M059J (cell line): Measurements from ENCODE around the gene AHCYL2. TPM values are rescaled to one million over a fixed set of nuclear protein-coding genes. Genes with fewer than 3 reads are reported as not detected.
"Not testable (repeated sequence)": the region's sequence is repeated elsewhere in the genome, so short reads cannot be mapped to it uniquely, and the experiment has no call there.

Experiments
- DNase-seq: peaks from one replicate; pipeline ENCODE4 v3.0.0-alpha.2; 2012; ENCODE audit warnings: low read depth
- total RNA-seq: library from RNA; depleted of rRNA; stranded (reverse); fragments of >200 nt; shearing (Covaris generic); gene quantifications from 2 replicates; pipeline ENCODE4 v1.2.3, GENCODE V29; 2014

The AHCYL2 gene
- total RNA-seq, 1 experiment from 2014 or later = 8.2 TPM

DNA sequence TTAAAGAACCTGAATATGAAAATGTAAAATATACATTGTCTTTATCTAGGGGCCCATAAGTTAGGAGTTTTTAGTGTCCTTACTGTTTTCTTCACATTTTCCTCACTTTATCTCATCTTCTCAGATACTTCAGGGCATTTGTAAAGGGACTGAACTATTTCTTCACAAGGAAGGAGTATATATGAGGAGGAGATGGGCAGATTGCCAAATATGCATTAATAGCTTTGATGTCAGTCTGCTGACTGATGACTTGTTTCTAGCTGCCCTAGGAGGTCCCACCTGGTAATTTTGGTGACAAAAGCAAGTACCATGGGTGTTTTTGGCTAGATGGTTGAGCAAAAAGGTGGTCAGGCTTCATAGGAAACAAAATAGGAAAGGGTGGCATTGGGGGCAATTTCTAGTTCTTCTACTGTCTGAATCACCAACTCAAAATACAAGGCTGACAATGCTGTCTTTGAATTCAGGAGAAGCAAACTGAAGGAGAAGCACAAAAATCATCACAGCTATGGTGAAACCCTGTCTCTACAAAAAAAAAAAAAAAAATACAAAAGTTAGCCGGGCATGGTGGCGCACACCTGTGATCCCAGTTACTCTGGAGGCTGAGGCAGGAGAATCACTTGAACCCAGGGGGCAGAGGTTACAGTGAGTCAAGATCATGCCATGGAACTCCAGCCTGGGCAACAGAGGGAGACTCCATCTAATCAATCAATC, 199.0 kb downstream of the AHCYL2 start:
- DNase-seq = peak; percentile 23

GRCh38 chr7:129426482-129426881, 201.7 kb downstream of the AHCYL2 start:
- DNase-seq = no peak

DNA sequence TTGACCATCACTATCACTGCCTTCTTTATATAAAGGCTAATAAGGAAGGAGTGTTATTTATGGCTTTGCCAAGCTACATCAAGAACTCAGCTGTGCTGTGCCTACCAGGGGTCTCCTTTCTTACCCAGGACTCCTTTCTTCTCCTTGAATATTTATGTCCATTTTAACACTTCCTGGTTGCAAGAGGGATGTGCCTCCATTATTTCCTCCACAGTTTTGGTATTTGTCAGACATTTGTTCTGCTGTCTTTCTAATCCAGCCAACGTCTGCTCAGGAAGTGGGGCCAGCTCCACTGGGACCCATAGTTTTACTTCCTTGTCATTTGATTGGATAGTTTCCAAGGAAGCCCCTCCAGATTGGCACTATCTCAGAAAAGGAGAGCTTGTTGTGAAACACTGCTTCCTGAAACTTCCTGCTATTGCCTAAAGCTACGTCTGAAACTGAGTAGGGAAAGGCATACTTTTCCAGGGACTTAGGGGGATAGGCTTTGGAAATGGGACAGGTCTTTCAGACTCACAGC, 202.8 kb downstream of the AHCYL2 start:
- DNase-seq = no peak

- DNase-seq = no peak
These were observed 207.2 kb downstream of the AHCYL2 start for GRCh38 chr7:129431911-129432643.

DNA sequence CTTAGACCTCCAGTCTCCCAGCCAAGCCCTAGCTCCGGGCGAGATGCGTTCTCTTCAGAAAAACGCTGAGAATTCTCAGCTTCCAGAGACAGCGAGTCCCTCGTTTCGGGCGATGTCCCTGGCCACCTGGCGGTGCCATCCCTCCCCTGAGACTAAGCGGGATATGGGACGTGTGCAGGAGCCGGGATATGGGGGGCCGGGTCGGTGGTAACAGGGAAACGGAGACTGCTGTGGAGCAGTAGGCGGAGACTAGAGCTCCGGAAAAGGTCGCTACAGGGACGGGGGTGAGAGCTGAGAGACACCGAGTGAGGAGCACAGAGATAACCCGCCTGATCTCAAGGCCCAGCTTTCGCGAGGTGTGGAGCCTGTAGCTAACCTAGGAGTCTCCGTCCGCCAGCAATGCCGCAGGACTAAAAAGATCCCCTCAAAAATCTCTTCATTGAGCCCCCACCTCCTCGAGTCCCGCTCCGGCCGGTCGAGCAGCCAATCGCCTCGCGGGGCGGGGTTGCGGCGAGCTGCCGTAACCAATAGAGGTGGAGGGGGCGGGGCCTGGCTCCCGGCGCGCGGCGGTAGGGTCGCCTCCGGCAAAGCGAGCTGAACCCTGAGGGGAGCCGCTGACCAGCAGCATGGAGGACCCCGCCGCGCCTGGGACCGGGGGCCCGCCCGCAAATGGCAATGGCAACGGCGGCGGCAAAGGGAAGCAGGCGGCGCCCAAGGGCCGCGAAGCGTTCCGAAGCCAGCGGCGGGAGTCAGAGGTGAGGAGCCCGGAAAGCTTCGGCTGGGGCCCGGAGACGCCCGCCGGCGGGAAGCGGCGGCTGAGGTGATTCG, 209.2 kb downstream of the AHCYL2 start, which contains the start of gene STRIP2:
TSS of gene STRIP2 (plus strand) at position 586 of the 828 bp plus-strand sequence. CDS start at position 627, 41 bp downstream.
- DNase-seq = peak; percentile 88

- DNase-seq = peak; percentile 50
These were observed 210.0 kb downstream of the AHCYL2 start for GRCh38 chr7:129434675-129435318.

GRCh38 chr7:129435414-129435829, 210.6 kb downstream of the AHCYL2 start:
- DNase-seq = no peak

DNA sequence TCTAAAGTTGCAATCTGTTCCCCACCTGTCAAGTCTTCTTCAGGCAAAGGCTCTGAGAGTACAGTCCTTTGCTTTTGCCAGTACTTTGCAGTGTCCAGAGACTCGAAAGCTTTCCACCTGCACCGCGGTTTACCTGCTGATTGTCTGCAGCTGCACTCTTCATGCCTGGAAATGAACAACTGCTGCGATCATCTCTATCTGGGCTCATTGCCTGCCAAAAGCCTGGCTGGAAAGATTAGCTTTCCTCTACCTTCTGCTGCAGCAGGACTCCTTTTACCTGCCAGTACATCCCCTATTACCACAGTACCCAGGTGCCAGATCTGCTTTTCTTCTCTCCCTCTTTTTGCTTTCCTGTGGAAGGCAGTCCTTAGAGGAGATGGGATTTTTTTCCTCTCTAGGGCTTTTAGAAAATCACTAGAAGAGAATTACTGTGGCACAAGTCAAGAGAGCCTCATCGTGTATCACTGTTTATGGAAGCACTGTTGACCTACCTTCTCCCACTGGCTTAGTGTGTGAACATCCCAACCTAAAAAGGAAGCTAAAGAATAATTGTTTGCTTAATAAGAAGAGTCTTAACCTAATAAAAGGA, 211.6 kb downstream of the AHCYL2 start:
- no peak for DNase-seq

DNA sequence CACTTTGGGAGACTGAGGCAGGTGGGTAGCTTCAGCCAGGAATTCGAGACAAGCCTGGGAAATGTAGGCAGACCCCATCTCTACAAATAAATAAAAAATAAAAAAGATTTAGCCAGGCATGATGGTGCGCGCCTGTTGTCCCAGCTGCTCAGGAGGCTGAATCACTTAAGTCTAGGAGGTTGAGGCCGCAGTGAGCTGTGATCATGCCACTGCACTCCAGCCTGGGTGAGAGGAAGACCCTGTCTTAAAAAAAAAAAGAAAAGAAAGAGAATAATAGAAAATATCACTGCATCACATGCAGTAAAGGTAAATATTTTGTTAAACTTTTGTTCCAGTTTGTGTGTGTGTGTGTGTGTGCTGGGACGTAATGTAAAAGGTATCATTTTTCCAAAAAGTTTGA, 212.4 kb downstream of the AHCYL2 start:
- DNase-seq = no peak

DNA sequence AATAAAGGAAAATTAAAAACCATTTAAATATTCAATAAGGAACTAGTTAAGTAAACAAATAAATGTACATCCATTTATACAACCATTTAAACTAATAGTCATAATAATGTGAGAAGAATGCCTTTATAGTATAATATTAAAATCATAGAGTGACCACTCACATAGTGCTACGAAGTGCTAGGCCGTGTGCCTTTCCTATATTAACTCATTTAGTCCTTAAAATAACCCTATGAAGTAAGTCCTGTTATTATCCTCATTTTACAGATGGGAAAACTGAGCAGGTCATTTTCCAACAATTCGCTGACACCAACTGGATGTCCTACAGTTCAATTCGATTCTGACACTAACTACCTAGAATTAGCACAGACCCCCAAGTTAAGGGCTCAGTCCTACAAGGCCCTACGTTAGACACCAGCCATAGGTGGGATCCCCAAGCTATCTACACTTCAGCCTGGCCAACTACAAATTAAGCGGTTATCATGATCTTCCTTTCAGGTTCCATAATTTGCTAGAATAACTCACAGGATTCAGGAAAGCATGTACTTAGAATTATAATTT, 213.5 kb downstream of the AHCYL2 start:
- no peak for DNase-seq

- peak; percentile 88 for DNase-seq
These were observed 214.2 kb downstream of the AHCYL2 start for GRCh38 chr7:129438839-129439651.

DNA sequence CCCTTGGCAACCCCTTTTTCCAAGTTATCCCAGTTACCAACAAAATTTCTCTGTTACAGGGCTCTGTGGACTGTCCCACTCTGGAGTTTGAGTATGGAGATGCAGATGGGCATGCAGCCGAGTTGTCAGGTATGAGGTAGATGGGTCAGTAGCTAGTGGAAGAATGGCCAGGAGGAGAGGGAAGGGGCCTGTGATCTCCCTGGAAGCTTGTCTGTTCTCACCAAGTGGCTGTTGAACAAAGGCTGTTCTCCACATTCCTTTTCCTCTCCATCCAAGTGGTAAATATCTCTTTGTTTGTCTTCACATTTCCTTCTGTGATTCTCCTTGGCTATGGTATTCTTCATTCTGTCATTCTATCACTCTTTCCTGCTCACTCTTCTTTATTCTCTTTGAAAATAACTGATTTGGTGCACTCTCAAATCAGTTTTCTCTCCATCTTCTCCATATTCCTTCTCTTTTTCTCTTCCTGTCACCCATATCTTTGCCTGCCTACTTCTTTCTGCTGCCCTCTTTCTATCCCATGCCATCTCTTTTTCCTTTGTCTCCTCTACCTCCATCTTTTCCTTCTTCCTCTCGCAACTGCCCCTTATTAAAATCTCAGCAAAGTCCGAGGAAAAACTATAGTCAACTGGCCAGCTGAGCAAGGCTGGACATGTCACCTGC, 215.3 kb downstream of the AHCYL2 start:
- DNase-seq = no peak

- DNase-seq = no peak
These were observed 218.8 kb downstream of the AHCYL2 start for GRCh38 chr7:129443612-129444011.

- DNase-seq = not testable (repeated sequence)
These were observed 219.9 kb downstream of the AHCYL2 start for GRCh38 chr7:129444776-129445175.

- peak; percentile 22 for DNase-seq
These were observed 222.1 kb downstream of the AHCYL2 start for GRCh38 chr7:129446925-129447324.

GRCh38 chr7:129447445-129447844, 222.6 kb downstream of the AHCYL2 start:
- DNase-seq = not testable (repeated sequence)

- not testable (repeated sequence) for DNase-seq
These were observed 223.8 kb downstream of the AHCYL2 start for GRCh38 chr7:129448608-129449007.

DNA sequence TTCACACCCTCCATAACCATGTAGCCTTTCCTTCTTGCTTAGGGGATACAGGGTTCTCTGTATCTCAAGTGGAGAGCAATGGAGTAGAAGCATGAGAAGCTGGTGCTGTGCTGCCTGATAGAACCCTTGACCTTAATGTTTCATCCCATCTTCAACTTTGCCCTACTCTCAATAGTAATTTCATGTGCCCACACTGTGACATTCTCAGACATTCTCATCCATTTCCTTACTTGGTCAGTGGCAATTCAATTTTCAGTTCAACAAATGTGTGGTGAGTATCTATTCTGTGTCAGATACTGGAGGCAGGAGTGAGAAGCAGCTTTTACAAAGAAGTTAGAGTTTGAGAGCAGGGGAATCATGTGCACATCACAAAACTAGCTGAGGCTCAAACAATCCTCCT, 225.5 kb downstream of the AHCYL2 start:
- DNase-seq = no peak

DNA sequence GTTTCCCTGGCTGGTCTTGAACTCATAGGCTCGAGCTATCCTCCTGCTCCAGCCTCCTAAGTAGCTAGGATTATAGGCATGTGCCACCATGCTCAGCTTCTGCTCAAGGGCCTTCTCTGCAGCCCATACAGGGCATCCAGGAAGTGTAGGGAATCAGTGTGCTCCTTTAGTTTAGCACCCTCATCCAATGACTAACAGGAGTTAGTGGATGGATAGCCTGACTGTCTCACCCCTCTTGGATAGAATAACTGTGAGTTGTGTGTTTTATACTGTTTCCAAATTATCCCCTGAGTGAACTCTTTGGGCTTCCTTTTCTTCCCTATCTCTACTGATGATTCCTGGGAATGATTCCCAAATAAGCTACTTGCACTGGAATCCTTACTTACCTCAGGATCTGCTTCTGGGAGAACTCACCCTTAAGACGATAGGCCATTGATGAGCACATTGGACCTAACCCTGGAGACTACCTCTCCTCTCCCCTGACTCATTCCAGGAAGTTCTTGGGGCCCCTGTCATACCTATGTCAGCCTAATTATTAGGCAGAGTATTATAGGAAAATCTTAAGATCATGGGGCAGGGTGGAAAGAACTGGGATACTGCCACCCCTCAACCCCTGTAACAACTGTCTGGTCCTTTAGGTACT, 227.9 kb downstream of the AHCYL2 start:
- no peak for DNase-seq
